GM23338 (cell line): ENCODE measurements around the gene CYP4B1.

Experiments used
- EZH2 ChIP-seq: fragments of 200-600 bp; sonication (generic); IDR thresholded peaks from one replicate; pipeline ENCODE4 v1.8.0; 2017; ENCODE audit warnings: antibody characterized with exemption, mild to moderate bottlenecking, low read depth; ENCODE audit not compliant: unreplicated experiment
- EZH2phosphoT487 ChIP-seq: fragments of 200-600 bp; sonication (generic); IDR thresholded peaks from one replicate; pipeline ENCODE4 v1.8.1; 2018; ENCODE audit warnings: antibody characterized with exemption; ENCODE audit not compliant: unreplicated experiment
- NANOG ChIP-seq: IDR thresholded peaks from 2 replicates; pipeline ENCODE4 v1.6.1; 2016; ENCODE audit warnings: antibody characterized with exemption, borderline replicate concordance
- POLR2AphosphoS5 ChIP-seq: IDR thresholded peaks from 2 replicates; pipeline ENCODE4 v1.6.1; 2016; ENCODE audit warnings: antibody characterized with exemption, low read depth
- STAT1 ChIP-seq: IDR thresholded peaks from one replicate; pipeline ENCODE4 v1.6.1; 2016; ENCODE audit warnings: antibody characterized with exemption; ENCODE audit not compliant: unreplicated experiment
- TF ChIP-seq, protein P1 (sequence below), 2 experiments: fragments of 200-600 bp in 1 of 2; sonication (generic) in 1 of 2; conservative IDR thresholded peaks; 2 replicates each; pipeline versions ENCODE4 v1.5.1 to v1.6.1; 2016 to 2017; ENCODE audit warnings: antibody characterized with exemption in 2 of 2, low read depth in 2 of 2, mild to moderate bottlenecking in 2 of 2, moderate library complexity in 1 of 2
- TF ChIP-seq, protein P2 (sequence below): IDR thresholded peaks from 2 replicates; pipeline ENCODE4 v1.6.1; 2016; ENCODE audit warnings: antibody characterized with exemption
- TF ChIP-seq, protein P3 (sequence below): IDR thresholded peaks from one replicate; pipeline ENCODE4 v1.6.1; 2018; ENCODE audit warnings: antibody characterized with exemption; ENCODE audit not compliant: unreplicated experiment

DNA sequence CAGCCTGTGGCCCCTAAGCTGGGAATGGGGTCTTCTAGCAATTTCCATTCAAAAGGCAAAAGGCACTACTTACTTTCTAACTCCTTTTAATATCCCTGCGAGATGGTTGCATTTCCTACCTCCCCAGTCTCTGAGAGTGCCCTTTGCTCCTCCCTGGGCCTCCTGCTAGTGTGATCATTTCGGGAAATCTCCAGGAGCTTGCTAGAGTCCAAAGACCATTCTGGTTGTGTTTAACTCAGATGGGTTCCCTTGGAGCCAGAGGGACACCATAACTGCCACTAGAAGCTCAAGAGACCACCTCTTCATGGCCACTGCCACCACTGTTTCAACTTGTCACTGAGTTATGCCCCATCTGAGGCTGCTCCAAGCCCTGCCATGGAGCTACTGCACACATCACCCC lies 34.4 kb upstream of the CYP4B1 start:
- TF ChIP-seq, protein P1, sequence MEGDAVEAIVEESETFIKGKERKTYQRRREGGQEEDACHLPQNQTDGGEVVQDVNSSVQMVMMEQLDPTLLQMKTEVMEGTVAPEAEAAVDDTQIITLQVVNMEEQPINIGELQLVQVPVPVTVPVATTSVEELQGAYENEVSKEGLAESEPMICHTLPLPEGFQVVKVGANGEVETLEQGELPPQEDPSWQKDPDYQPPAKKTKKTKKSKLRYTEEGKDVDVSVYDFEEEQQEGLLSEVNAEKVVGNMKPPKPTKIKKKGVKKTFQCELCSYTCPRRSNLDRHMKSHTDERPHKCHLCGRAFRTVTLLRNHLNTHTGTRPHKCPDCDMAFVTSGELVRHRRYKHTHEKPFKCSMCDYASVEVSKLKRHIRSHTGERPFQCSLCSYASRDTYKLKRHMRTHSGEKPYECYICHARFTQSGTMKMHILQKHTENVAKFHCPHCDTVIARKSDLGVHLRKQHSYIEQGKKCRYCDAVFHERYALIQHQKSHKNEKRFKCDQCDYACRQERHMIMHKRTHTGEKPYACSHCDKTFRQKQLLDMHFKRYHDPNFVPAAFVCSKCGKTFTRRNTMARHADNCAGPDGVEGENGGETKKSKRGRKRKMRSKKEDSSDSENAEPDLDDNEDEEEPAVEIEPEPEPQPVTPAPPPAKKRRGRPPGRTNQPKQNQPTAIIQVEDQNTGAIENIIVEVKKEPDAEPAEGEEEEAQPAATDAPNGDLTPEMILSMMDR (conservative IDR thresholded peaks at IDR 0.05; ENCODE audit: low read depth in 2 of 2), result no peak
- TF ChIP-seq, protein P2, sequence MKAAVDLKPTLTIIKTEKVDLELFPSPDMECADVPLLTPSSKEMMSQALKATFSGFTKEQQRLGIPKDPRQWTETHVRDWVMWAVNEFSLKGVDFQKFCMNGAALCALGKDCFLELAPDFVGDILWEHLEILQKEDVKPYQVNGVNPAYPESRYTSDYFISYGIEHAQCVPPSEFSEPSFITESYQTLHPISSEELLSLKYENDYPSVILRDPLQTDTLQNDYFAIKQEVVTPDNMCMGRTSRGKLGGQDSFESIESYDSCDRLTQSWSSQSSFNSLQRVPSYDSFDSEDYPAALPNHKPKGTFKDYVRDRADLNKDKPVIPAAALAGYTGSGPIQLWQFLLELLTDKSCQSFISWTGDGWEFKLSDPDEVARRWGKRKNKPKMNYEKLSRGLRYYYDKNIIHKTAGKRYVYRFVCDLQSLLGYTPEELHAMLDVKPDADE, result no peak
- TF ChIP-seq POLR2AphosphoS5 (no peak), EZH2phosphoT487 (no peak), STAT1 (no peak), EZH2 (no peak), NANOG (no peak)
- TF ChIP-seq, protein P3, sequence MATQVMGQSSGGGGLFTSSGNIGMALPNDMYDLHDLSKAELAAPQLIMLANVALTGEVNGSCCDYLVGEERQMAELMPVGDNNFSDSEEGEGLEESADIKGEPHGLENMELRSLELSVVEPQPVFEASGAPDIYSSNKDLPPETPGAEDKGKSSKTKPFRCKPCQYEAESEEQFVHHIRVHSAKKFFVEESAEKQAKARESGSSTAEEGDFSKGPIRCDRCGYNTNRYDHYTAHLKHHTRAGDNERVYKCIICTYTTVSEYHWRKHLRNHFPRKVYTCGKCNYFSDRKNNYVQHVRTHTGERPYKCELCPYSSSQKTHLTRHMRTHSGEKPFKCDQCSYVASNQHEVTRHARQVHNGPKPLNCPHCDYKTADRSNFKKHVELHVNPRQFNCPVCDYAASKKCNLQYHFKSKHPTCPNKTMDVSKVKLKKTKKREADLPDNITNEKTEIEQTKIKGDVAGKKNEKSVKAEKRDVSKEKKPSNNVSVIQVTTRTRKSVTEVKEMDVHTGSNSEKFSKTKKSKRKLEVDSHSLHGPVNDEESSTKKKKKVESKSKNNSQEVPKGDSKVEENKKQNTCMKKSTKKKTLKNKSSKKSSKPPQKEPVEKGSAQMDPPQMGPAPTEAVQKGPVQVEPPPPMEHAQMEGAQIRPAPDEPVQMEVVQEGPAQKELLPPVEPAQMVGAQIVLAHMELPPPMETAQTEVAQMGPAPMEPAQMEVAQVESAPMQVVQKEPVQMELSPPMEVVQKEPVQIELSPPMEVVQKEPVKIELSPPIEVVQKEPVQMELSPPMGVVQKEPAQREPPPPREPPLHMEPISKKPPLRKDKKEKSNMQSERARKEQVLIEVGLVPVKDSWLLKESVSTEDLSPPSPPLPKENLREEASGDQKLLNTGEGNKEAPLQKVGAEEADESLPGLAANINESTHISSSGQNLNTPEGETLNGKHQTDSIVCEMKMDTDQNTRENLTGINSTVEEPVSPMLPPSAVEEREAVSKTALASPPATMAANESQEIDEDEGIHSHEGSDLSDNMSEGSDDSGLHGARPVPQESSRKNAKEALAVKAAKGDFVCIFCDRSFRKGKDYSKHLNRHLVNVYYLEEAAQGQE, result no peak
